Endothelial cell (in vitro differentiated cells): ENCODE results near the gene KCNT2. TPM values are rescaled to one million over a fixed set of nuclear protein-coding genes. Genes with fewer than 3 reads are reported as not detected.

Experiments used
- DNase-seq: peaks from one replicate; pipeline ENCODE4 v3.0.0; 2021; ENCODE audit warnings: low spot score
- H3K27ac Mint-ChIP-seq: one replicate; pipeline ENCODE4 v1.8.0; 2021; ENCODE audit warnings: mixed read lengths, inconsistent platforms; ENCODE audit not compliant: unreplicated experiment
- H3K27me3 Mint-ChIP-seq: one replicate; pipeline ENCODE4 v1.8.0; 2021; ENCODE audit warnings: mild to moderate bottlenecking, moderate library complexity, mixed read lengths, inconsistent platforms; ENCODE audit not compliant: unreplicated experiment
- H3K36me3 Mint-ChIP-seq: one replicate; pipeline ENCODE4 v1.8.0; 2021; ENCODE audit warnings: mild to moderate bottlenecking, low read depth, mixed read lengths, inconsistent platforms; ENCODE audit not compliant: unreplicated experiment
- H3K4me1 Mint-ChIP-seq: one replicate; pipeline ENCODE4 v1.8.0; 2021; ENCODE audit warnings: mild to moderate bottlenecking, mixed read lengths, inconsistent platforms; ENCODE audit not compliant: unreplicated experiment
- H3K4me3 Mint-ChIP-seq: one replicate; pipeline ENCODE4 v1.8.0; 2021; ENCODE audit warnings: mild to moderate bottlenecking, mixed read lengths, inconsistent platforms; ENCODE audit not compliant: unreplicated experiment
- H3K9me3 Mint-ChIP-seq: one replicate; pipeline ENCODE4 v1.8.0; 2021; ENCODE audit warnings: mixed read lengths, inconsistent platforms; ENCODE audit not compliant: unreplicated experiment
- total RNA-seq: library from RNA; stranded (reverse); fragmentation: NEBNext Ultra II Directional; extraction: Animal tissue kit (Norgen Biotek cat#: 25700); gene quantifications from one replicate; pipeline ENCODE4 v1.2.1, GENCODE V29; 2021; ENCODE audit not compliant: unreplicated experiment
- TF ChIP-seq, protein P1 (sequence below): fragments of 200-600 bp; sonication (generic); IDR thresholded peaks from one replicate; pipeline ENCODE4 v1.5.0; 2021; ENCODE audit warnings: antibody characterized with exemption; ENCODE audit not compliant: unreplicated experiment

The KCNT2 gene
- total RNA-seq, 1 donor from 2014 or later, result 7.1 TPM

GRCh38 chr1:196407358-196408051, 200.7 kb downstream of the KCNT2 start:
- H3K27me3 Mint-ChIP-seq, result no peaks in the 10 kb centered on the region
- TF ChIP-seq, protein P1, sequence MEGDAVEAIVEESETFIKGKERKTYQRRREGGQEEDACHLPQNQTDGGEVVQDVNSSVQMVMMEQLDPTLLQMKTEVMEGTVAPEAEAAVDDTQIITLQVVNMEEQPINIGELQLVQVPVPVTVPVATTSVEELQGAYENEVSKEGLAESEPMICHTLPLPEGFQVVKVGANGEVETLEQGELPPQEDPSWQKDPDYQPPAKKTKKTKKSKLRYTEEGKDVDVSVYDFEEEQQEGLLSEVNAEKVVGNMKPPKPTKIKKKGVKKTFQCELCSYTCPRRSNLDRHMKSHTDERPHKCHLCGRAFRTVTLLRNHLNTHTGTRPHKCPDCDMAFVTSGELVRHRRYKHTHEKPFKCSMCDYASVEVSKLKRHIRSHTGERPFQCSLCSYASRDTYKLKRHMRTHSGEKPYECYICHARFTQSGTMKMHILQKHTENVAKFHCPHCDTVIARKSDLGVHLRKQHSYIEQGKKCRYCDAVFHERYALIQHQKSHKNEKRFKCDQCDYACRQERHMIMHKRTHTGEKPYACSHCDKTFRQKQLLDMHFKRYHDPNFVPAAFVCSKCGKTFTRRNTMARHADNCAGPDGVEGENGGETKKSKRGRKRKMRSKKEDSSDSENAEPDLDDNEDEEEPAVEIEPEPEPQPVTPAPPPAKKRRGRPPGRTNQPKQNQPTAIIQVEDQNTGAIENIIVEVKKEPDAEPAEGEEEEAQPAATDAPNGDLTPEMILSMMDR, result no peak
- peak overlapping the region; percentile 79 for H3K27ac Mint-ChIP-seq
- H3K9me3 Mint-ChIP-seq, result no peaks in the 10 kb centered on the region
- H3K4me3 Mint-ChIP-seq, result no peak overlapping the region
- H3K36me3 Mint-ChIP-seq, result no peaks in the 10 kb centered on the region
- no peak for DNase-seq
- H3K4me1 Mint-ChIP-seq, result peaks cover 4% of the 10 kb centered on the region

DNA sequence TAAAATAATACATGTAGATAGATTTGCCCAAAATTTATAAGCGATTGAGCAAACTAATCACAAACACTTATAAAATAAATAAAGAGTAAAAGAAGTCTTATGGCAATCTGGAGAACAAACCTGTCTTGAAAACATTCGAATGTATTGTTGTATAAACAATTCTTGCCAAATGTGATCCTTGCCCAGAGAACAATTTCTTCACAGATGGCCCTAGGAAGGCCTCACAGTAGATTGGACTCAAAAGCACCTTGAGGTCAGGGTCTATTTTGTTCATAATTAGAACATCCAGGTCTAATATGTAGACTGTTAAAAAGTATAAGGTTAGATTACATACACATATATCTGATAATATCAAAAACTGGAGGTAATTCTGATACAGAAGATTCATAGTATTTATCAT, 202.4 kb downstream of the KCNT2 start:
- H3K36me3 Mint-ChIP-seq, result no peaks in the 10 kb centered on the region
- TF ChIP-seq, protein P1, result no peak
- H3K27ac Mint-ChIP-seq, result no peak overlapping the region
- H3K27me3 Mint-ChIP-seq, result no peaks in the 10 kb centered on the region
- DNase-seq, result no peak
- H3K4me1 Mint-ChIP-seq, result peaks cover 17% of the 10 kb centered on the region
- no peak overlapping the region for H3K4me3 Mint-ChIP-seq
- no peaks in the 10 kb centered on the region for H3K9me3 Mint-ChIP-seq

DNA sequence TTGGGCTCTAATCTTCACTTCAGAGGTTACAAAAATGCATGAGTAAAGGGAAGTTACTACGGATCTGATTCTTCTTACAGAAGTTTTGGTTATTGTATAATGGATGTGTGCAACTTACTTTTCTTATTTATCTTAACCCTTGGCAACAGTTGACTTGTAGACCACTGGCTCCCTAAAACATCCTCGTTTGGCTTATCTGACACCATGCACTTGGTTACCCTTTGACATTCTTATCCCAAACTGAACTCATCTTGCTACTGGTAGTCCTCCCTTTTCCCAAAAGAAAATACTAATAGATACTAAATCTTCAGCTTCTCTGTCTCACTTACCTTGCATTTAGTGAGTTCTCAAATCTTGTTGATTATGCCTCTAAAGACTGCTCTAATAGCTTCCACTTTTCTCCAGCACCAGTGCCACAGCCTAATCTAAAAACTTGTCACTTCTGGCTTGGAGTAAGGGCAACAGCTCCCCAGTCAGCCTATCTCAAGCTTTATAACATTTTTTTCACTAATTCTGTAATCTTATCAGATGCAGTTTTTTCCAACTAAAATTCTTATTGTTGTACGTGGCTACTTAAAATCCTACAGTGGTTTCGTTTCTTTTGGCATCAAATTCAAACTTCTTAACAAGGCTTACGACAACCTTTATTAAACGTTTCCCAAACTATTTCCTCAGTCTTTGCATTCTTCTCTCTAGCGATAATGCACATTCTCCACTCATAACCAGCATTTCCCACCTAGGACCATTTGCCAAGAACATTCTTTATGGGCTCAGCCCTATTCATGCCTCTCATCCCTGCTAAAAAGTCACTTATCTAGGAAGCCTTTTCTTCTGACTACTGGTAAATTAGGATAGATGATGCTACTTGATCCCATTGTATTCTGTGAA, 204.2 kb downstream of the KCNT2 start:
- Mint-ChIP-seq H3K27ac (no peak overlapping the region), H3K36me3 (no peaks in the 10 kb centered on the region), H3K9me3 (no peaks in the 10 kb centered on the region), H3K4me1 (peaks cover 21% of the 10 kb centered on the region), H3K27me3 (no peaks in the 10 kb centered on the region), H3K4me3 (no peak overlapping the region)
- TF ChIP-seq, protein P1, result no peak
- no peak for DNase-seq

- Mint-ChIP-seq H3K4me3 (no peak overlapping the region), H3K4me1 (peaks cover 20% of the 10 kb centered on the region), H3K27ac (peak overlapping the region; percentile 64), H3K27me3 (no peaks in the 10 kb centered on the region), H3K36me3 (no peaks in the 10 kb centered on the region), H3K9me3 (no peaks in the 10 kb centered on the region)
- TF ChIP-seq, protein P1, result no peak
- DNase-seq, result no peak
These were observed 206.3 kb downstream of the KCNT2 start for GRCh38 chr1:196401891-196402290.

DNA sequence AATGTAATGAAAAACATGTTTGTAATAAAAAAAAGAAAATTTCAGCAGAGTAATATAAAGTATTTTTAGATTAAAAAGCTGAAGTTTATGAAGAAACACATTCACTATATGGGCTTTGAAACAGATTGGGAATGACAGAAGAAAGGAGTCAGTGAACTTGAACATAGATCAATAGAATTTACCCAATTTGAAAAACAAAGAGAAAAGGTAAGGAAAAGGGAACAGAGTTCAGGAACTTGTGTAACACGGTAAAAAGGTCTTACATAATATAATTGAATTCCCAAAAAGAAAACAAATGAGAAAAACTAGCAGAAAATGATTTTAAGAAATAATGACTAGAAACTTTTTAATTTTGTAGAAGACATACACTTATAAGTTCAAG, 206.8 kb downstream of the KCNT2 start:
- TF ChIP-seq, protein P1, result no peak
- Mint-ChIP-seq H3K4me3 (no peak overlapping the region), H3K36me3 (no peaks in the 10 kb centered on the region), H3K9me3 (no peaks in the 10 kb centered on the region), H3K27me3 (no peaks in the 10 kb centered on the region), H3K27ac (peak overlapping the region; percentile 89), H3K4me1 (peaks cover 20% of the 10 kb centered on the region)
- no peak for DNase-seq
